Heart left ventricle (tissue), 16 donors: ENCODE measurements around the gene FBXW2. TPM values are rescaled to one million over a fixed set of nuclear protein-coding genes. Genes with fewer than 3 reads are reported as not detected.

Source experiments
- ATAC-seq, 4 donors: fragments of 200-7000 bp; cut with Tn5 transposase; one replicate each; pipeline ENCODE4 v1.9.1; 2020 to 2022; ENCODE audit warnings: moderate library complexity in 4 of 4, mild to moderate bottlenecking in 3 of 4, moderate number of reproducible peaks in 1 of 4
- DNase-seq, 5 donors: peaks; one replicate each; pipeline ENCODE4 v3.0.0-alpha.2; 2020
- H3K27ac ChIP-seq, 12 donors: fragments of 200-600 bp; sonication (generic) in 4 of 12; one replicate each; pipeline versions ENCODE4 v1.5.0 to v1.8.0; 2016 to 2022; ENCODE audit warnings: mild to moderate bottlenecking in 2 of 12
- H3K27me3 ChIP-seq, 9 donors: fragments of 200-600 bp; sonication (generic) in 2 of 9; one replicate each; pipeline versions ENCODE4 v1.5.1 to v1.8.0; 2016 to 2022; ENCODE audit warnings: mild to moderate bottlenecking in 3 of 9
- H3K36me3 ChIP-seq, 9 donors: fragments of 200-600 bp; sonication (generic) in 2 of 9; one replicate each; pipeline versions ENCODE4 v1.5.0 to v1.8.0; 2018 to 2022; ENCODE audit warnings: mild to moderate bottlenecking in 2 of 9
- H3K4me1 ChIP-seq, 12 donors: fragments of 200-600 bp; sonication (generic) in 4 of 12; one replicate each; pipeline versions ENCODE4 v1.5.0 to v1.8.0; 2016 to 2022; ENCODE audit warnings: mild to moderate bottlenecking in 3 of 12
- H3K4me3 ChIP-seq, 12 donors: fragments of 200-600 bp; sonication (generic) in 4 of 12; one replicate each; pipeline versions ENCODE4 v1.5.0 to v1.8.0; 2017 to 2022; ENCODE audit warnings: mild to moderate bottlenecking in 9 of 12, moderate library complexity in 4 of 12
- H3K9me3 ChIP-seq, 12 donors: fragments of 200-600 bp; sonication (generic) in 4 of 12; one replicate each; pipeline versions ENCODE4 v1.5.0 to v1.8.0; 2016 to 2022; ENCODE audit warnings: mild to moderate bottlenecking in 1 of 12
- POLR2A ChIP-seq, 2 donors: fragments of 450-650 bp; IDR thresholded peaks; one replicate each; pipeline ENCODE4 v1.6.1; 2017; ENCODE audit warnings: antibody characterized with exemption in 2 of 2, mild to moderate bottlenecking in 2 of 2, moderate library complexity in 2 of 2
- WGBS, 4 donors: extraction: QIAGEN DNeasy Blood & Tissue Kit in 2 of 4; methylation state at CpG; one replicate each; pipeline versions ENCODE4 v1.1.5 to v1.1.7; 2013 to 2018; 5-methylcytosine and 5-hydroxymethylcytosine counted together
- intact Hi-C, 10 donors: fragments of 100-400 bp; cut with DNase I; formaldehyde crosslinking; loops; one replicate each; pipeline versions ENCODE4 v1.11.1 to v1.14.2; 2022
- polyA plus RNA-seq, 2 donors: library from polyadenylated mRNA; stranded (reverse); fragments of 200-250 nt; gene quantifications; one replicate each; pipeline ENCODE4 v1.2.3, GENCODE V29; 2013
- total RNA-seq, 9 donors: library from RNA; depleted of rRNA in 2 of 9; stranded (reverse); fragments of >200 nt in 2 of 9; fragmentation: NEBNext Ultra II Directional in 3 of 9; extraction: Animal tissue kit (Norgen Biotek cat#: 25700) in 3 of 9; gene quantifications; one replicate each; pipeline versions ENCODE4 v1.1.0 to v1.2.4, GENCODE V29; 2016 to 2023
- TF ChIP-seq, protein P1 (sequence below), 12 donors: fragments of 200-600 bp; sonication (generic) in 4 of 12; IDR thresholded peaks; one replicate each; pipeline versions ENCODE4 v1.5.0 to v1.8.0; 2018 to 2022; ENCODE audit warnings: antibody characterized with exemption in 12 of 12, mild to moderate bottlenecking in 5 of 12
- donor health status: ischemic (EF 13 %, LVEDD 7.1; RV severe dilation, severe dysfunction).
- donor health status: healthy with polysubstance abuse.
- donor health status: DM: no; HTN: yes; CAD: no.
- donor health status: DM: no; HTN: no; CAD: no.
- donor health status: ischemic (EF 25% LVEDD 6.9; RV normal size, moderate dysfunction).
- donor health status: ischemic (EF 25% LVEDD 5.7; RV mildly dilated, moderate dysfunction).
- donor health status: healthy.
- donor health status: DM: yes; HTN: yes; CAD: no.
- donor health status: ischemic (EF 35%, LVEDD 5.7; RV mildly dilated, moderate dysfunction).
- donor health status: nonischemic (EF 11% LVEDD 7.7; RV severe dilation, severe dysfunction).
- donor health status: DM: yes; HTN: yes; CAD: no.
- donor health status: PGD.
- donor health status: ischemic (EF 29% LVEDD 5.4; RV normal size, mild dysfunction).
- donor health status: nonischemic (EF 23%, LVEDD 6.1; RV moderate dilation, normal function).

FBXW2 gene
- total and polyA plus RNA-seq, 11 donors = 7.9 to 58.7 (median 41.0) TPM

DNA sequence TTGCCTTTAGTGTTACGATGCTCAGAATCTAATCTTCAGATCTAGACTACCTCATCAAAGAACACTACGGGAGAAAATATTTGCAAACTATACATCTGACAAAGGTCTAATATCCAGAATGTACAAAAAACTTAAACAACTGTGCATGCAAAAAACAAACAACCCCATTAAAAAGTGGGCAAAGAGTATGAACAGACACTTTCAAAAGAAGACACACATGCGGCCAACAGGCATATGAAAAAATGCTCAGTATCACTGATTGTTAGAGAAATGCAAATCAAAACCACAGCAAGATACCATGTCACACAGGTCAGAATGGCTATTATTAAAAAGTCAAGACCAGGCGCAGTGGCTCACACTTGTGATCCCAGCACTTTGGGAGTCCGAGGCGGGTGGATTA is 47.9 kb downstream of the FBXW2 start:
- Histone ChIP-seq H3K4me1 (peaks cover 0 to under 1% (median 0%) of the 10 kb centered on the region in 12 donors), H3K4me3 (no peak overlapping the region), H3K9me3 (no peaks in the 10 kb centered on the region), H3K36me3 (no peaks in the 10 kb centered on the region), H3K27me3 (no peaks in the 10 kb centered on the region), H3K27ac (no peak overlapping the region)
- TF ChIP-seq POLR2A (IDR thresholded peaks at IDR 0.05) = no peak
- TF ChIP-seq, protein P1, sequence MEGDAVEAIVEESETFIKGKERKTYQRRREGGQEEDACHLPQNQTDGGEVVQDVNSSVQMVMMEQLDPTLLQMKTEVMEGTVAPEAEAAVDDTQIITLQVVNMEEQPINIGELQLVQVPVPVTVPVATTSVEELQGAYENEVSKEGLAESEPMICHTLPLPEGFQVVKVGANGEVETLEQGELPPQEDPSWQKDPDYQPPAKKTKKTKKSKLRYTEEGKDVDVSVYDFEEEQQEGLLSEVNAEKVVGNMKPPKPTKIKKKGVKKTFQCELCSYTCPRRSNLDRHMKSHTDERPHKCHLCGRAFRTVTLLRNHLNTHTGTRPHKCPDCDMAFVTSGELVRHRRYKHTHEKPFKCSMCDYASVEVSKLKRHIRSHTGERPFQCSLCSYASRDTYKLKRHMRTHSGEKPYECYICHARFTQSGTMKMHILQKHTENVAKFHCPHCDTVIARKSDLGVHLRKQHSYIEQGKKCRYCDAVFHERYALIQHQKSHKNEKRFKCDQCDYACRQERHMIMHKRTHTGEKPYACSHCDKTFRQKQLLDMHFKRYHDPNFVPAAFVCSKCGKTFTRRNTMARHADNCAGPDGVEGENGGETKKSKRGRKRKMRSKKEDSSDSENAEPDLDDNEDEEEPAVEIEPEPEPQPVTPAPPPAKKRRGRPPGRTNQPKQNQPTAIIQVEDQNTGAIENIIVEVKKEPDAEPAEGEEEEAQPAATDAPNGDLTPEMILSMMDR (IDR thresholded peaks at IDR 0.05) = no peak
- WGBS, 4 donors = 90 to 98% (median 95%) methylated on average over 6 of the region's 6 CpGs
- no peak for DNase-seq
- ATAC-seq = no peak
- intact Hi-C loops = no loop called here

GRCh38 chr9:120742951-120743416 is 50.2 kb downstream of the FBXW2 start:
- H3K27ac ChIP-seq = no peak overlapping the region
- ATAC-seq (peak in 2 of 4 donors; percentile 60 to 61), DNase-seq (no peak)
- 79 to 92% (median 91%) methylated on average over 6 of the region's 6 CpGs for WGBS, 4 donors
- no peaks in the 10 kb centered on the region for H3K27me3 ChIP-seq
- H3K4me1 ChIP-seq = peaks cover 0 to 6% (median 0%) of the 10 kb centered on the region in 12 donors
- no peak overlapping the region for H3K4me3 ChIP-seq
- intact Hi-C loops = no loop called here
- TF ChIP-seq, protein P1 (IDR thresholded peaks at IDR 0.05) = peak; percentile 27 to 69 (median 38)
- no peak for TF ChIP-seq POLR2A (IDR thresholded peaks at IDR 0.05)
- H3K36me3 ChIP-seq = no peaks in the 10 kb centered on the region
- H3K9me3 ChIP-seq = no peaks in the 10 kb centered on the region

GRCh38 chr9:120741701-120742100 is 51.5 kb downstream of the FBXW2 start:
- intact Hi-C loops = no loop called here
- Histone ChIP-seq H3K27ac (no peak overlapping the region), H3K4me1 (peaks cover 0 to 16% (median 0%) of the 10 kb centered on the region in 12 donors), H3K9me3 (no peaks in the 10 kb centered on the region), H3K27me3 (no peaks in the 10 kb centered on the region), H3K4me3 (no peak overlapping the region), H3K36me3 (no peaks in the 10 kb centered on the region)
- TF ChIP-seq POLR2A (IDR thresholded peaks at IDR 0.05) = no peak
- TF ChIP-seq, protein P1 (IDR thresholded peaks at IDR 0.05) = no peak
- ATAC-seq (no peak), DNase-seq (no peak)
- 90 to 100% (median 94%) methylated on average over 1 of the region's 1 CpG for WGBS, 4 donors

DNA sequence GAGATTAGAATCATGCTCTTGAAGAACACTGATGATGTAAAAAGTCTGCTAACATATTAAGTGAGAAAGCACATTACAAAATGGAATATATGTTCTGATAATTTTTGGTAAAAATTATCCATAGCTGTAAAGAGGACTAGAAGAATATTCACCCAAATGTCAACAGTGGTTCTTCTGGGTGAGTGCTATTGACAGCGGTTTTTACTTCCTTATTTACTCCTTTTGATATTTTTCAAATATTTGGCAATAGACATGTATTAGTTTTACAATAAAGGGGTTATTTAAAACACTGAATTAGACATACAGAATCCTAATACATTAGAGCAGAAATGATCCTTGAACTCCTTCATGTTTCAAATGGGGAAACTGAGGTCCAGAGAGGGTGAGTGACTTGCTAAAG is 52.0 kb downstream of the FBXW2 start:
- intact Hi-C loops = no loop called here
- WGBS, 4 donors = 80 to 92% (median 84%) methylated on average over 1 of the region's 1 CpG

More for the DNA sequence above, 52.0 kb downstream of the FBXW2 start:
- H3K9me3 ChIP-seq = no peaks in the 10 kb centered on the region
- ATAC-seq (no peak), DNase-seq (no peak)
- no peaks in the 10 kb centered on the region for H3K27me3 ChIP-seq
- no peak overlapping the region for H3K27ac ChIP-seq
- TF ChIP-seq, protein P1 (IDR thresholded peaks at IDR 0.05) = no peak
- TF ChIP-seq POLR2A (IDR thresholded peaks at IDR 0.05) = no peak
- H3K4me3 ChIP-seq = no peak overlapping the region
- H3K4me1 ChIP-seq = peaks cover 0 to 21% (median 0%) of the 10 kb centered on the region in 12 donors
- H3K36me3 ChIP-seq = no peaks in the 10 kb centered on the region
